ENCODE data around the gene LDLRAD4.

LDLRAD4 gene

GRCh38 chr18:13206301-13206700 lies 12.3 kb upstream of the LDLRAD4 start:
- DNase-seq = no peak

DNA sequence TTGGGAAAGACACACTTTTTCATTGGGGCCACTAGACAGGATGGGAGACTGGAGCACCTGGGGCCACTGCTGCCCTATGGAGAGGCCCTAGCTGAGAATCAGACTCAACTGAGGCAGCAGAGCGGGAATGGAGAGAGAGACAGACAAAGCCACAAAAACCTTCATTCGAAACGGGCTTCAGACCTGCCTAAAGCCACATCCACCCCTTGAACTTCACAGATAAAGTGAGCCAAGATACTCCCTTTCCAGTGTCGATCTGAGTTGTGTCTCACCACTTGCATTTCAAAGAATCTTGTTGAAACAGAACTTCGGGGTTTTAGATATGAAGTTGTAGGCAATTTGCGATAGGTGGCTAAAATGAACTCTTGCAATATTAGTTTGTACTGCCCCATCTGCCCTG lies 11.3 kb upstream of the LDLRAD4 start:
- no peak for DNase-seq

DNA sequence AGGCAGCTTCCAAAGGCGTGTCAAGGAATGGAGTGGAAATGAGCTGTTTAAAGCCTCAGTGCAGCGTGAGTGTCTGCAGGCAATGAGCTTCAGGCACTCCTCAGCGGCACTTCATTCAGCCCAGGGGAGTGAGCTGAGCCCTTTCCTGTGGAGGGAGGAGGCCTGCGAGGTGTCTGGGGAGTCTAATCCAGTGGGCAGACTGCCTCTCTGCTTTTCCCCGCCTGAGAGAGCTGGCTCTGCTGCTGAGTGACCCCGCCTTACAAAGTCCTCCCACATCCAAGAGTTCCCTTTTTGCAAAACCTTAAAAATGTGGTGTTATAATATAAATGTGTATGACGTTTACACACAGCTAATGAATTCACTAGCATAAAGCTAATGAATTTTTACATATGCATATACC lies 7.0 kb upstream of the LDLRAD4 start:
- DNase-seq = no peak

DNA sequence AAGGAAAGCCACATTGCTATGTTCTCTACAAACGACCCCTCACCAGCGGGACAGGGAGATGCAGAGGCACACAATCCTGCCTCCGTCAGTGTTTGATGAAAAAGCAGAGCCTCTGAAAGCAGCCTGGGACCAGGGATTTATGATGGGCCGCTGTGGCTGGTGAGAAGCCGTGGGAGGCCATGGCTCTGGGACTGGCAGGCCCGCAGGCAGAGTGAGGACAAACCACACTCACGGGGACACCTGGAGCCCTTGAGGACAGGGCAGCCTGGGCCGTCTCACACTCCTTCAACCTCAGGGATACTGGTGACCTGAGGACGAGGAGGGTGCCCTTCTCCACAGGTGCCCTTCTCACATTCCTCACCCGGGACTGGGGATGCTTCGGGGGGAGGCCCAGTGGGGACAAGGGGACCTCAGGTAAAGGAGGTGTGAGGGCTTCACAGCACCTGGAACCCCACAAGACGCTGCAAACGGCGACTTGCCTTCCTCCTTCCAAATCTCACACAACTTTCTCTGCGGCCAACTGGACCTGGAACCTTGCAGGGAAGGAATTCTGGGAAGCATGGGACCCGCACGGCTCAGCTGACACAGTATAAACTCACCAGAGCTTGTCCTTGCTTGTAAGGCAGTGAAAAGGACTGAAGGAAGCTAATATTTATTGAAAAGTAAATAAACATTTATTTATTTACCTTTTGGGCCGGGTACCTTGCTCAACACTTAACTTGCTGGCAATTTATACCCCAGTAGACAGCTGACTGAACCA lies 5.3 kb upstream of the LDLRAD4 start:
- DNase-seq = no peak

DNA sequence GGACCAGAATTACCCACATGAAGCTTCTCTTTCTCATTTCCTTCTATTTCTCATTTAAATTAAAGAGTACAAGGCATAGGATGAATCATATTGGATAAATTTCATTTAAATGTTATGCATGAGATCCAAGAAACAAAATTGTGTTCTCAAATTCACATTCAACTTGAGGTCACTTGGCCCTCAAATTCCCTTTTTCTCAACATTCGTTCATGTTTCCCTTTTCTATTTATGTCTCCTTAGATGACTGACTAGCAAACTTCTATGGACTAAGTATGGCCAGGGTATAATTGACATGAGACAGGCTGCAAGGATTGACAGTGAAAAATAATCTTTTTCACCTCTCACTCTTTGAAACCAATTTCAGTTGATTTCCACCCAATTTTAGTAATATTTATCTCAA lies 4.0 kb upstream of the LDLRAD4 start:
- no peak for DNase-seq

DNA sequence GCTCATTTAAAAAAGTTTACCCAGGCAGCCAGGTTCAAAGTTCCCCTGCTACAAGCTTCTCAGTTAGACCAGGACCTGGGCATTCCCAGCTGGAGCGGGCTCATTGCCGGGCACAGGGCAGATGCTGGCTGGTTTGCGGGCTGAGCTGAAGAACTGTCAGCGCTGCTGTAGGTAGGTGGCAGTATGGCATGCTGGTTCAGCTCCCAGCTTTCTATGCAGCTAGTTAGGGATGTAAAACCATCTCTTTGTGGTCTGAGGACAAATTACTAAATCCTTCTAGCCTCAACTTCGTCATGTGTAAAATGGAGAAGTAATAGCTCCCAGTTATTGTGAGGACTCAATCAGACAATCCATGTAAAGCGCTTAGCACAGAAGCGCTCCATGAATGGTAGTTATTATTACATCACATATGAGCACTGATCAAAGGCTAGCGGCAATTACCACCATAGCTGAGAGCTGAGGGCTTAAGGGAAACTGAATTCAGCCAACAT lies 2.4 kb upstream of the LDLRAD4 start:
- DNase-seq = peak; percentile 56 to 74 (median 61)

- peak; percentile 50 to 68 (median 63) for DNase-seq
Measured at GRCh38 chr18:13216711-13217465, 1.7 kb upstream of the LDLRAD4 start.

GRCh38 chr18:13217466-13217961 lies 1.0 kb upstream of the LDLRAD4 start:
- peak; percentile 53 to 86 (median 67) for DNase-seq

- peak; percentile 28 to 67 (median 64) for DNase-seq
Measured at GRCh38 chr18:13217971-13218367, 591 bp upstream of the LDLRAD4 start.

DNA sequence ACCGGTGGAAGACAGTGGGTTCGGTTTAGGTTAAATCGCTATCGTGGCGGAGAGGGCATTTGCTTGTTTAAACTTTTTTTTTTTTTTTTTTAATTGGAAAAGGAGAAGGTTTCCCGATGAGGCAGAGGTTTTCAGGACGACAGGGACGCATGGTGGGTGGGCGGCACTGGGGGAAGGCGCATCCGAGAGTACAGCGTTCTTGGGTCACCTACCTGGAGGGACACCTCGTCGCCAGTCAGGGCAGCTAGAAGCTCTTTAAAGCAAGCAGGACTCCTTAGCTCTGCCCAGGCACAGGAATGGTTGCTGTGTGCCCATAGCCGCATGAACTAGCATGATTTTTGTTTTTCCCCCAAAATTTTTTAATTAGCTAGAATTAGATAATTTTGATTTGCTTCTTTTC lies 437 bp downstream of the LDLRAD4 start:
- no peak for DNase-seq

- DNase-seq = no peak
Measured at GRCh38 chr18:13219593-13220159, 1.1 kb downstream of the LDLRAD4 start.

GRCh38 chr18:13220361-13220991 lies 1.9 kb downstream of the LDLRAD4 start:
- DNase-seq = peak in 1 of 3 experiments; percentile 9

DNA sequence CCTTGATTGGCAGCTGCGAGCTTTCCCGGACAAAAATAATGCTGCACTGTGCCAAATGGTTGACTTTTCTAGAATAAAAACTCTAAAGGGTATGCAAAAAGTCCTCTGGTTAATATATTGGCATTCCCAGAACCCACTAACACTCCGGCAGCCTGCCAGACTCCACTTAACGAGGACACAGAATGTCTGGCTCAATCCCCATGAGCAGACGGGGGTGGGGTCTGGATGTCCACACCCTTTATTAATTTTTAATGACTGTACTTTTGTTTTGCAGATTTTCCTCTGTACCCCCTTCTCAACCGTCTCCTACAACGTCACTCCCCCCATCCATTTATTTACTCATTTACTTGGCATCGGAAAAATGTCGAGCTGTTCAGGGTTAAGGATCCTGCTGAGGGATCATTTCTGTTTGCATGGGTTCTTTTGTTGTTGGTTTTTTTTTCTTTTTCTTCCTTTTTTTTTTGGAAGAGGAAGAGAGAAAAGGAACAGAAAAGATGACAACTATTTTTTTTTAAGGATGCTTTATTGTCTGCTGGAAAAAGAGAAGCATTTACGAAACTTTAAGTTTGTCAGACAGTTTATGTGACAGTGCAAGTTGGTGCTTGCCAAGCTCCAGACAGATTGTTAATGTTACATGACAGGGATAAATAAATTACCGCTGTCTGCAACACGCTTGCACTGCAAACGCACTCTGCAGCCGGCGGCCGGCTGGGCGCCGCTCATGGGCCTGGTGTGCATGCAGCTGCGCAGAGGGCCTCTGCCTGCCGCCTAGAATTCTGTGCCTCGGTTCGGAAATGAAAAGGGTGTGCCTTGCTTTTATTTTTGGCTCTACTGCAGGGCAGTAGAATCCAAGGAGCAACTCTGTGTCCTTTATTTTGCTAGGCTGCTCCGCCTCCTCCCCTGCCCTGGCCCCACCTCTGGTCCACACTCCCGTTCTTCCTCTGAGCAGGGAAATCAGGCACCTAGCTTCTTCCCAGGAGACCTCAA lies 3.6 kb downstream of the LDLRAD4 start:
- peak; percentile 79 to 84 (median 80) for DNase-seq

DNA sequence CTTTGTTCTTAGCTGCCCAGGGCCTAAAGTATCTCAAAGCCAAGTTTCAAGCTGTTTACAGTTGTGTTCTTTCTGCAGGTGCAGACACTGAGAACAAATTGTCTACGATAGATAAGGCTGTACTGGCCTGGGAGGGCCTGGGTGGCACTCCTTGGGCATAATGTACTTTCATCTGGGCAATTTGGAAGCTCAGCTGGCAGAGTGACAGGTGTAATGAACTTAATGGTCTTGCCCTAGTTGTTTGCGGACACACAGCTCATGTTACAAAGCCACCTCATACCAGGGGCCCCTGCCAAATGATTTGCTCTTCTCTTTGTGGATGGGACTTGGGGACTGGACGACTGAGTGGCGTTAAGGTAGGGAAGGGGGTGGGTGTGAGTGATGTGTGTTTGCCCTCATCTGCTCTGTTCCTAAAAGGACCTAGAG lies 4.3 kb downstream of the LDLRAD4 start:
- DNase-seq = peak; percentile 64 to 90 (median 80)

GRCh38 chr18:13223311-13224143 lies 5.0 kb downstream of the LDLRAD4 start:
- DNase-seq = no peak

GRCh38 chr18:13225261-13225660 lies 6.7 kb downstream of the LDLRAD4 start:
- no peak for DNase-seq

GRCh38 chr18:13226533-13227144 lies 8.1 kb downstream of the LDLRAD4 start:
- DNase-seq = no peak

- no peak for DNase-seq
Measured at GRCh38 chr18:13227910-13228309, 9.3 kb downstream of the LDLRAD4 start.

DNA sequence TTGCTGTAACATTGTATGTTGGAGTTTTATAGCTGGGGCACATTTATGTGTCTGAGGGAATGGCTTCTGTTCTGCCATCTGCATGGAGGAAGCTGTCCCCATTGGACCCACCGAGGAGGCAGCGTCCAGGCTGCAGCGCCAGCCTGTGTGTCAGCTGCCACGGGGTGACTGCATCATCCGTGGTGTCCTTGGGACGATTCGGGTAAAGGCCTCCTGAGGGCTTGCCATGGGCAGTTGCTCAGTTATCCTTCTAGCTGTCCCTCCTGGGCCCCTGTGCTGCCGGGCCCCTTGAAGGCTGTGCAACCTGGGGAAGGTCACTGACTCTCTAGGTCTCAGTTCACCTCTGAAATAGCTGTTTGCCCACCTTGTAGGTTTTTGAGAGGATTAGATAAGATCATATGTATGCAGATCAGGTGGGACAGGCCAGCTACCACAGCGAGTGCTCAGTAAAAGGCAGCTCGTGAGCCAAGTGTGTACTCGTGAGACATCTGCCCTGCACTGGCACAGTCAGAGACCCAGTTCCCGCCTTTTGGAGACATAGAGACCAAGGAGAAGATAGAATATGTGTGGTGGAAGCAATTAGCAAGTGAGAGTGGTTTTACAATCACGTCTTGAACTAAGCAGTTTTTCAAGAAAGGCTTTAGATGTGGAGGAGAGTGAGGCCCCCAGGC lies 10.6 kb downstream of the LDLRAD4 start:
- no peak for DNase-seq

DNA sequence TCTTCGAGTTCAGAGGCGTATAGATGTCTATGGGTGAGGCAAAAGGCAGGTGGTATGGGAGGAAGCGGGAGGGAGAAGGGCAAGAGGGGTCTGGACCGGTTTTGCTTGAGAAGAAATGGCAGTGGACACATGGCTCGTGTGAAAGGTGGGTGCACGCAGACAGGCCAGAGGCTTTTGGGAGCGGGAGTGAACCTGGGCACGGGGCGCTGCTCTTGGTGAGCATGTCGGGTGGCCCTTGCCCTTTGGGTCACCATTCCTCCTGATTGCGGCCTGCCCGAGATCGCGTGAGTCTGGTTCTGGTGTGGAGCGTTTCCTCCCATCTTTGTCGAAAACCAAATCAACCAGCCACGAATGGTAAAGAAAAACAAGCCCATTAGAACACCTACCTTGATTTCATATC lies 12.6 kb downstream of the LDLRAD4 start:
- no peak for DNase-seq

All from NCI-H1417 (cell line).